GM19099 (cell line): ENCODE measurements around the gene ARAP2.

ENCODE experiments used
- POLR2A ChIP-seq: IDR thresholded peaks from 3 replicates; pipeline ENCODE4 v1.6.1; 2011; ENCODE audit warnings: low read depth; ENCODE audit not compliant: insufficient read length; ENCODE audit errors: extremely low read depth

The ARAP2 gene

DNA sequence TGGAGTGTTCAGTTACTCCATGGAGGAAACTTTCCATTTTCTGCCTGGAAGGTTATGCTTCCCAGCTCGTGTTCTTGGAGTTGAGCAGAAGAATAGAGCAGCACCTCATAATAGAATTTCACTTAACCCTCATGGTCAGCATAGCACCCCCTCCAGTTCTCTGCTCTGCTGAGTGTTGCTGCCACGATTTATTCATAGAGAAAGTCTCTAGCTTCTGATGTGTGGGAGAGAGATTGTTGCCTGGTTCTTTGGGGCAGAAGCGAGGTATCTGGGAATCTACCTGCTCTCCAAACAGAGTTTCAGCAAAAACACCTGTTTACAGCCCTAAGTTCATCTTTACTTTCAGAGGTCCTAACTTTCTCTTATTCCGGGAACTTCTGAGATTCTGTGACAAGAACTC lies 33.2 kb upstream of the ARAP2 start:
- no peak for TF ChIP-seq POLR2A

DNA sequence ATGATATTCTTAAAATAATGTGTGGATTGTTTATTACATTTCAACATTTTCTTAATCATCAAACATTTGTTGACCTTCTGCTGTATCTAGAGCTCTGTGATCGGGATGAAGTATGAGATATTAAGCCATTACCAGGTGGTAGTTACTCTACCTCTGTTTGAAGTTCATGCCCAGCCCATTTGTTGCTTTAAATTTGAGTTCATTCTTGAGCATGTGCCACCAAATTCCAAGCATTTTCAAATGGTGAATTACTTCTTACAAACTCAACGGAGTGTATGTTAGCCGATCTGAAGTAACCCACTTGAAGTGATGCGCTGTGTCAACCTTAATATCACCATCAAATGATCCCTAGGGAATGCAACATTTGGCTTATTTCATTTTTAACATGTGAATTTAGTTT lies 29.8 kb upstream of the ARAP2 start:
- no peak for TF ChIP-seq POLR2A

DNA sequence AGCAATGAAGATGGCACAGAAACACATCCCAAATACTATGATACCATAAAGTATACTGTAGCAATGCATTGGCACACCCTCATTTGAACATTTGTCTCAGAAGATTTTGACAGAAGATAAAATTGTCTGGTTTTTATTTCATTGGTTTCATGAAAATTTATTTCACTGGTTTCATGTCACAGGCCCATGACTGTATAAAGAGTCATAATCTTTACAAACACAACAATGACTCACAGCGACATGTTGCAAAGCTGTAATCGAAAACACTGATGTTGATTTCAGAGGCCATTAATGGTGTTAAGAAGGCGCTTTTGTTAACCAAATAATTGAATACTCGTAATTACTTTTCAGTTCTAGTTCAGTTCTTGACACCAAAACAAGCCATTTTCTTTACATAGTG lies 29.0 kb upstream of the ARAP2 start:
- TF ChIP-seq POLR2A: no peak

DNA sequence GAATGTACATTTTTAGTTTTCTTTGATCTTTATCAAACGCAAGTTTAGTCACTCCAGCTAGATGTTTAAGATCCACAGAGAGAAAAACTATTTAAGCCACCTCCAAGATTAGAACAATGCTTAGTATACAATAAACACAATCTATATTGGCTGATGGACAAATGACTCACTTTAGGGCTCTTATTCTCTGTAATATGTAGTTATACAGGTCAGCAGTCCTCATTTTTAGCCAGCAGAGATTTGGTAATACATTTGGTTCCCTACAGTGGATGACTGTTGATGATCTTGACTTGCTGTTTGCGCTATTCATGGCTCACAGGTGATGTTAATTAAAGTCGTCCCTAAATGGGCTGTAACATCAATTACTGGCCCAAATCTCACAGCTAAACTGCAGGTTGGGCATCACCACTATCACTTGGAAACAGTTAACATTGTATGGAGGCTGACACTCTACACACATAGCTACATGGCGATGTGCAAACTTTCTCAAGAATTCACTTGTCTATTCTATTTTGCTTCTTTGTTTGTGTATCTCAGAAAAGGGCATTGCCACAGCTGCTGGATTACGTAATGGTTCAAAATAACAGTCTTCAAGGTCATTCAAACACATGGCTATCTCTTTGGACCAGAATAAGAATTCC lies 25.3 kb upstream of the ARAP2 start:
- TF ChIP-seq POLR2A: no peak

DNA sequence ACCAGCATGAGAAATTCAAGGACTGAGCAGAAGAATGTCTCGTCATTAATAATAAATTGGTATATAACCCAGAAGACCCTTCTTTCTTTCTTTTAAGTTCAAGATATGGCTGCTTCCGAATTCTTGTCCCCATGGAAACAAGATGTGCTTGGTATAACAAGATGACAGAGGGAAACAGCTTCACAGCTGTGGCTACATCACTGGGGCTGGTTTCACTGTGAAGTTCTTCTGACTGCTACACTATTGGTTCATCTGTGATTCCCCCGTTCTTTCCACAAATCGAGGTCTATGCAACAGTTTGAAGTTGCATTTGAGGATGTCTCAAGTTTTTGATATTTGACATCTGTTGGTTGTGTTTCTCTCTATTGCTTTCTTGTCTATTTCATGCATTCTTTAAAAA lies 24.8 kb upstream of the ARAP2 start:
- TF ChIP-seq POLR2A: no peak

DNA sequence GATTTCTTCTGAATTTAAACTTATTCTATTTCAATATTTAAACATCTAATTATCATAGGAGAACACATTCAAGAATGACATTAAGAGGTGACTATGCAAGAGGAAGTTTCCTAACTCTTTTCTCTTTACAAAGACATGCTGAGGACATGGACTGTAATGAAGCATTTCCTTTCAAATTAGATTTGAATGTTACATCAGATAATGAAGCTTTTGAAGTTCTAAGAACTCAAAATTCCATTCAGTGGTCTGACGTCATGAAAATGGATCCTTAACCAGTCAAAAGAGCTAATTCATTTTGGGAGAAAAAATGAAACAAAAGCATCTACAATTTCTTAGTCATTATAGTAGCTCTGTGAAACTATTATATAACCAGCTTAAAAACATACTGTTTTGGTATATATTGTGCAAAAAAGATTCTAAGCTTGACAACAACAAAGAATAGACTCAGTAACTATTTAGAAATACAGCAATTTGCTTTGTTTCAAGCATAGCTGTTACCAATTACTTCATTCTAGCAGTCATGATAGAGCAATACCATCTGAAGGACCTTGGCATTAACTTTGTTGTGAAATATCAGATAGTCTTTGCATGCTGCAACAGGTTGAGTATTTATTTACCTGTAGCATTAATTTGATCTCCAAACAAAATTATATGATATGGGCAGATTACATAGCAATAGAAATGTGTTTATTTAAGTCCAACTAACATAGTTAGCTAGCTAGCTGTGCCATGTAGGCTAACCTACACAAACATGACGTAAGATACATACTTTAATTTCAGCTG lies 23.4 kb upstream of the ARAP2 start:
- TF ChIP-seq POLR2A: no peak

DNA sequence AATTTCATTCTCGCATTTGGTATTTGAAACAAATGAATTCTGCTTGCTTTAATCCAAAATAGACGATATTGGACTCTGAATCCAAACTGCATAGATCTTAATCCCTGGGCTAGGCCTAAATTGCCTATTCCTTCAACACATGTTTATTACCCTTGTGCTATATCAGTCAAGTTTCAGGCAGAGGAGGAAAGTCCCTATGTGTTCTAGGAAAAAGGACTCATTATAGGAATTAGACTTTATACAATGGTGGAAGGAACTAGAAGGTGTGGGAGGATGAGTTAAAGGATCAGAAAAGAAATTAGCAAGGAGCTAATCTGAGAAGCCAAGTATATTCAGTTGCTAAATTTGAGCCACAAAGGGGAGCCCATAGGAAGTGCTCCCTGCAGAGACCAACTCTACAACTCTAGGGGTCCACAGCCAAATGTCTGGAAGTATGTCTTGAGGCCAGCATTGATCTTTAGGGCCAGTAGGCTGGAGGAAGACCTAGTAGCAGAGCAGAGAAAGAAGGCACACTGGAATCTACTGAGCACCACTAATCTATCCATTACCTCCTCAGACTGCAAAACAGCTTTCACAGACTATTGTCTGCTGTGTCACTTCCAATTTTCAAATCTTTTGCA lies 20.0 kb upstream of the ARAP2 start:
- no peak for TF ChIP-seq POLR2A

DNA sequence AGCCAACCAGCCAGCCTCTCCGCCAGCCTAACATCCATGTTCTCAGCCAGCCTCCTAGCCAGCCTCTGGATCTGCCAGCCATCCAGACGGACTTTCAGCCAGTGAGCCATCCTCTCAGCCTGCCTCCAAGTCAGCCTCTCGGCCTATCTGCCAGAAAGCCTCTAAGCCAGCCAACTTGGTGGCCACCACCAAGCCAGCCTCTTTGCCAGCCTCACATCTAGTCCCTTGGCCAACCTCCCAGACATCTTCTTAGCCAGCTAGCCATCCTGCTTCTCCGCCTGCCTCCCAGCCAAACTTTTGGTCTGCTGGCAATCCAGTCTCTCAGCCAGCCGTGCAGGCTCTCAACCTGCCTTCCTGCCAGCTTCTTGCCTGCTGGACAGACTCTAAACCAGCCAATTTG lies 16.4 kb upstream of the ARAP2 start:
- no peak for TF ChIP-seq POLR2A

DNA sequence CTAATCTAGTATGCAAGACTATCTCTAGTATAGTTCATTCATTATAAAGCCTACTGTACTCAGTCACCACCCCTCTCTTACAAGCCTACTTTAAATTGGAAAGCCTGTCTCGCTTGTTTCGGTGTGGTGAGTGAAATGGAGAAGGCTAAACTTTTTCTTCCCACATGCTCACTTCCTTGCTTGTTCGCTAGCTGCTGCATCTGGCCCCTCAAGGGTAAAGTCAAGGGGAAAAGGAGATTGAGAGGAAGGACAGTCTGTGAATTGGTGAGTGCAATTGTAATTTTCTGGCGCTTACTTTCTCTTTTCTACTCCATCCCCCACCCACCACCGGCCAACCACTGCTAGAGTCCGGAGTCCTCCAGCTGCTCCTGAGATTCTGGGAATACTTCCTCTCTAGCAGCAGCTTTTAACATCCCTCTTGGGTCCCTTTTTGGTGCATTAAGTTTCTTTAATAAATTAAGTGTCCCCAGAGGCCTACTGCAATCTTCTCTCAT lies 12.1 kb upstream of the ARAP2 start:
- no peak for TF ChIP-seq POLR2A

DNA sequence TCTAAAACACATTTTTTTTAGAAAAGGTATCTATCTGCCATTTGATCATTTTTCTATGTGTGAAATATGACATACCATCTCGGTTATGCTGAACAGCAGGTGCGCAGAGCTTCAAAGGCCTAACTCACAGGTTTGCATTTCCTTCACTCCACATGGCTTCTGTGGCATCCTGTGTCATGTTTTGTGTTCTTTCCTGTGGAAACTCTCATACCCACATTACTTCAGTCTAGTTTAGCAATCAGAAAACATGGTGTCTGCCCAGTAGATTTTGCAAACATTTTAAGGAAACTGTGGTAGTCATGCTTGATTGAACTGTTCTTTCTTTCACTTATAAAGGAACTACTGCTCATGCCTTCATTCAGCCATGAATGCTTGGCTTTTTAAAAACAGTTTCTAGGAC lies 11.3 kb upstream of the ARAP2 start:
- TF ChIP-seq POLR2A: peak; percentile 36

DNA sequence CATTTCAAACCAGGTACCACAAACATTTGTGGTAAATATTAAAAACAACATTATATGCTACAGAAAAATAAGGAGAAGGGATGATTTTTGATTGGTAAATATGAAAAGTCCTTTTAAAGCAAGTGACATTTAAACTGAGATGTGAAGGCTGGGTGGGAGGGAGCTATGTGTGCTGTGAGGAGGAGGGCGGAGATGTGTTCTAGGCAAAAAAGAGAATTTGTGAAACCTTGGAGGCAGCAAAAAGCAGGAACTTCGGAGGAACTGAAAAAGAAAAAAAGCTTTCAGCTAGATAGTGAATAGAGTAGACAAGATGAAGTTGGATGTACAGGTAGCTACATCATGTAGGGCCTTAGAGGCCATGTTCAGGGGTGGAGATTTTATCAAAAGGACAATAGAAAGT lies 10.1 kb upstream of the ARAP2 start:
- no peak for TF ChIP-seq POLR2A

DNA sequence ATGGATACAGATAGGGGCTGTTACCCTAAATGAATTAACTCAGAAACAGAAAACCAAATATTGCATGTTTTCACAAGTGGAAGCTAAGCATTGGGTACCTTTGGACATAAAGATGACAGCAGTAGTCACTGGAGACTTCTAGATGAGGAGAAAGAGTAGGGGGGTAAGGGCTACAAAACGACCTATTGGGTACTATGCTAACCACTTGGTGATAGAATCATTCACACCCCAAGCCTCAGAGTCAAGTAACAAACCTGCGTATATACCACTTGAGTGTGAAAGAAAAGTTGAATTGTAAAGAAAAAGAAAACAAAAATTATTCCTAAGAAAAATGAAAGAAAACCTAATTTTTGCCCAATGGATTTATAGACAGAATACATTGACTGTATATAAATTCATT lies 7.7 kb upstream of the ARAP2 start:
- TF ChIP-seq POLR2A: no peak

DNA sequence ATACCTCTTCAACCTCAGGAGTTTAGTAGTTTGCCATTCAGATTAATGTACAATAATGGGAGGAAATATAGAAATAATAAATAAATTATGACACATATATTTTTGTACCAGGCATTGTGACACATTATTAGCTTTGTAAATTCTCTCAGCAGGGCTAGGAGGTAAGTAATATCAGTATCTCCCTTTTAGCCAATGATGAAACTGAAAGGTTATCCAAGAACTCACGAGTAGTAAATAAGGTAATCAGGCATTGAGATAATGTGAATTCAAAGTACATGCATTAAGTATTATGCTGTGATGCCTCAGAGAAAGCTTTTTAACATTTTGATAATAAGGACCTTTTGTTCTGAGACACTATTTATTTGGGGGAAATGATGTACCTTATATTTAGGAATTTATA lies 5.3 kb upstream of the ARAP2 start:
- no peak for TF ChIP-seq POLR2A

DNA sequence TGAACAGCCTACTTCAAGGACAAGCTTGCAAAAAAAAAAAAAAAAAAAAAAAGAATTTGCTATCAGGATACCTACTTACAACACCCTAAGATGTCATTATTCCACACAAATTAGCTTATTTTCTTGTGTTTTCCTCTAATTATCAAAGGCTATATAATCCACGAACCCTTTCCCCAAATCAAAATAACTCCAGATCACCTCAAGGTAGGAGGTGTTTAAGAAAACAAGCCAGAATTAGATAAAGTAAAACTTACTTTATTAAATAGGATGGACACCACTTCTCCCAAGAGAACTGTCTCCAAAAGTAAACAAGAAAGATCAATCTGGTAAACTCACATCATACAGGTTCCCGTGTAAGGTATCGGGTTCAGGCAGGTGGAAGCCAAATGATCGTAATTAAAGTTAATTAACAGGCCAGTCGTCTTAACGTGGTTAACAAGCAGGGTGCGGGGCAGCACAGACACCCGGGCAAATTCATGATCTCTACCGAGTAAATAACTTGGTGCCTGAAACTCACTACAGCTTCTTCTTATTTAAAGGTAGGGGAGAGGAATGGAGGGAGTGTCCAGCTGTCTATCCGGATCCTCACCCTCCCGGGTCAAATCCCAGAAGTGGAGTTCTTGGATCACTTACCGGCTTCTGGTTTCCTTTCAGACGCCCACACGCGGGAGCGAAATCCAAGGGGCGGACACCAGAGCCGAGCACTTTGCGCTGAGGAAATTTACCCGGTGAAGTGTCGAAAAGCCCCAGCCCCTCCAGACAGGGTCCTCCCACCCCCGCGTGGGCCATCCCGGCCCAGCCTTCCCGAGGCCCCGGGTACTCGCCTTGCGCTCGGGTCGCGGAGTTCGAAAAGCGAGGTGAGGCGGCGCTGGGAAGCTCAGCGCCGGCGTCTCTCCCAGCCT lies 708 bp downstream of the ARAP2 start:
- no peak for TF ChIP-seq POLR2A
